Epithelial cell of esophagus (primary cell): ENCODE measurements around the gene SLC19A2.
"Not testable (repeated sequence)": the region's sequence is repeated elsewhere in the genome, so short reads cannot be mapped to it uniquely, and the experiment has no call there.

Experiments used
- DNase-seq: peaks from one replicate; pipeline ENCODE4 v3.0.0; 2010; ENCODE audit warnings: low read depth
- H3K4me3 ChIP-seq: 2 replicates; pipeline ENCODE4 v1.5.1; 2011; ENCODE audit warnings: mild to moderate bottlenecking, low read length, control low read depth
- TF ChIP-seq, protein P1 (sequence below): IDR thresholded peaks from 2 replicates; pipeline ENCODE4 v1.5.1; 2011; ENCODE audit warnings: low read depth, mild to moderate bottlenecking, low read length, control low read depth, inconsistent platforms; ENCODE audit not compliant: insufficient read depth; ENCODE audit errors: missing control alignments

The SLC19A2 gene

DNA sequence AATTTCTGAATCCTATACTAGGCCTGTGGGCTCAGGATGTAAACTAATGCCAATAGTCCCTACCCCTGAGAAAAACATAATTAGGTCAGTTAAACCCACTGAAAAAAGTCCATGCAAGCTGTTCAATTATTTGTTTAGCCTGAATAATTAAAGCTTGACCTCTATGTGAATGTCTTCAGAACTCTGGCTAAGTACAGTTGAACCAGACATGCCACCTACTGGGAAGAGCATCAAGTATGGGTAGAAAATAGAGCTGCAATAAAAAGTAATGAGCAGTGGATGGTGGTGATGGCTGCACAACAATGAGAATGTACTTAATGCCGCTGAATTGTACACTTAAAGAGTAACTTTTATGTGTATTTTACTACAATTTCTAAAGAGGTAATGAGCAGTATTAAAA is 23.6 kb upstream of the SLC19A2 start:
- no peak overlapping the region for H3K4me3 ChIP-seq
- DNase-seq, result no peak
- TF ChIP-seq, protein P1, sequence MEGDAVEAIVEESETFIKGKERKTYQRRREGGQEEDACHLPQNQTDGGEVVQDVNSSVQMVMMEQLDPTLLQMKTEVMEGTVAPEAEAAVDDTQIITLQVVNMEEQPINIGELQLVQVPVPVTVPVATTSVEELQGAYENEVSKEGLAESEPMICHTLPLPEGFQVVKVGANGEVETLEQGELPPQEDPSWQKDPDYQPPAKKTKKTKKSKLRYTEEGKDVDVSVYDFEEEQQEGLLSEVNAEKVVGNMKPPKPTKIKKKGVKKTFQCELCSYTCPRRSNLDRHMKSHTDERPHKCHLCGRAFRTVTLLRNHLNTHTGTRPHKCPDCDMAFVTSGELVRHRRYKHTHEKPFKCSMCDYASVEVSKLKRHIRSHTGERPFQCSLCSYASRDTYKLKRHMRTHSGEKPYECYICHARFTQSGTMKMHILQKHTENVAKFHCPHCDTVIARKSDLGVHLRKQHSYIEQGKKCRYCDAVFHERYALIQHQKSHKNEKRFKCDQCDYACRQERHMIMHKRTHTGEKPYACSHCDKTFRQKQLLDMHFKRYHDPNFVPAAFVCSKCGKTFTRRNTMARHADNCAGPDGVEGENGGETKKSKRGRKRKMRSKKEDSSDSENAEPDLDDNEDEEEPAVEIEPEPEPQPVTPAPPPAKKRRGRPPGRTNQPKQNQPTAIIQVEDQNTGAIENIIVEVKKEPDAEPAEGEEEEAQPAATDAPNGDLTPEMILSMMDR, result no peak

DNA sequence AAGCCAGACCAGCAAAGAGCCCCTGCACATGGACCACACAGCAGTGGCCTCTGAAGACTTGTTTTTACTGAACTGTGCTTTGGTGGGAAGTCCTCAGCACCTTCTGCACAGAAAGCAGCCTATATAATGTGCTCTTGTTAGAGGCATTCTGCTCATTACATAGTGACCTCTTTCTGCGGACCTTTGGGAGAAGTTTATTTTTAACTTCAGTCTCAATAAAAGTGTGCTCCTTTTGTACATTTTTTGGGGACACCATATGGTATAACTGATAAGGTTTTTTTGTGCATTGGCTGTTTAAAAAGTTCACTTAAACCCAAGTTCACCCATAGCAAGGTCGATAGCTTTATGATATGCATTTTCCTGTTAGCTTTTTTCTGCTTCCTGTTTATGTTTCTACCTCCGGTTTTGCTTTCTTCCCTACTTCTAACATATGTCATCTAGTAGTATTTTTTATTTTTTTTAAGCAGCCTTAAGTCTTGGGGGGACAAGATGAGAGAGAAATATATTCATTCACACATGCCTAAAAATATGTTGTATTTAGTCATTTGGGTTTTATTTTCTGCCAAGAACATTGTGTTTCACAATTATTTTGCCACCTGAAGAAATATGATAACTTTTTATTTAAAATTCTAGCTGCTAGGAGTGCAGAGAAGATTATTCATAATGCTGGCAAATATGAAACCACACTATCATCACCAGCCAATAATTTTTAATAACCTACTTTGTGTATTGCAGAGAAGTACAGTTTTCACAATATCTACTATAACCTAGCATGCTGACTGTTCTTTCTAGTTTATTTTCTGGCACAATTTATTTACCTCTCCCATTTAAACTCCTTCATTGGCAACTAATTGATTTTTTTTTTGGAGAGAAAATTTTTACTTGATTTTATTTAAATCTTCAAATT is 22.9 kb upstream of the SLC19A2 start:
- H3K4me3 ChIP-seq, result no peak overlapping the region
- TF ChIP-seq, protein P1, result no peak

DNA sequence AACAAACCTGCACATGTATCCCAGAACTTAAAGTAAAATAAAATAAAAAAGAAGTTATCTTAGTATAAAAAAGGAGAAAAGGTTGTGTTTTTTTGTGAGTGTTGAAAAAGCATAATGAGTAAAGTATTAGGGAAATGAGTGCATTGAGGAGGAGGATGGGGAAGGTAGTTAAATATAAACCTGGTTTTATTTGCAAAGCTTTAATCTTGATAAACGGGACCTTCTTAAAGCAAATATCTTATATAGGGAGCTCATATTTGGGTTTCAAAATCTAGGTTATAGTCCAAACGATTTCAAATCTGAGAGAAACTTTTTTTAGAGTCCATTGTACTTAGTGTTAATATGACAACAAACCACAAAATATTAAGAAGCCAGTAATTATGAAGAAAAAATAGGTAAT is 21.7 kb upstream of the SLC19A2 start:
- no peak for DNase-seq
- TF ChIP-seq, protein P1, result no peak
- no peak overlapping the region for H3K4me3 ChIP-seq

More for the DNA sequence above, 22.9 kb upstream of the SLC19A2 start:
- no peak for DNase-seq

DNA sequence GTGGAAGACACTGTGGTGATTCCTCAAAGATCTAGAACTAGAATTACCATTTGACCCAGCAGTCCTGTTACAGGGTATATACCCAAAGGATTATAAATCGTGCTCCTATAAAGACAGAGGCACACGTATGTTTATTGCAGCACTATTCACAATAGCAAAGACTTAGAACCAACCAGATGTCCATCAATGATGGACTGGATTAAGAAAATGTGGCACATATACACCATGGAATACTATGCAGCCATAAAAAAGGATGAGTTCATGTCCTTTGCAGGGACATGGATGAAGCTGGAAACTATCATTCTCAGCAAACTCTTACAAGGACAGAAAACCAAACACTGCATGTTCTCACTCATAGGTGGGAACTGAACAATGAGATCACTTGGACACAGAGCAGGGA is 17.9 kb upstream of the SLC19A2 start:
- not testable (repeated sequence) for DNase-seq, H3K4me3 ChIP-seq

DNA sequence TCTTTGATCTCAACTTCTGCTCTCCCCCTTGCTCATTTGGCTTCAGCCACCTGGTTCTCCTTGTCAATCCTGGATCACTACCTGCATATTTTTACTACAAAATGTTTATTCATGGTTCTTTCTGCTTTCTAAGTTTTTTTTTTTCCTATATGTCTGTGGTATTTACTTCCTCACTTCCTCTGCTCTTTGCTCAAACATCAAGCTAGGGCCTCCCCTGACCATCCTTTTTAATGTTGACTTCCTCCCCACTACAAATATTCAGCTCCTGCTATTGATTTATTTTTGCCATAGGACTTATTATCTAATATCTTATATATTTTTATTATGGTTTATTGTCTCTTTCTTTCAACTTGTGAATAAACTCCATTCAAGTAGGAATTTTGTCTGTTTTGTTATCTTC is 14.1 kb upstream of the SLC19A2 start:
- DNase-seq, result no peak
- no peak overlapping the region for H3K4me3 ChIP-seq
- TF ChIP-seq, protein P1, result no peak

DNA sequence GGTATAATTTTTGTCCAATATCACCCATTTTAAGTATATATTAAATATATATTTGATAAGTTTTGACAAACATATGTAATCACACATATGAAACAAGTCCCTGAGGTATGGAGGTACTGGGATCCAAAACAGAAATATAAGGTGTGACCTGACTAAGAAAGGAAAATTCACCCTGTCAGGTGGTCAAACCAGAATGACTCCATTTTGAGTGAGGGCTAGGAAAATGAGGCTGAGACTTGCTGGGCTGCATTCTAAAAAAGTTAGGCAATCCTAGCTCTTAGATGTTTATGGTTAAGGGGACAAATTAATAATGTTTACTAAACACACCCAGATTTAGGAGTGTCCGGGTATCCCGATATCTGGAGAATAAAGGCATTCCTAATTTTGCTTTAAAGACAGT is 11.6 kb upstream of the SLC19A2 start:
- TF ChIP-seq, protein P1, result no peak
- peak; percentile 80 for DNase-seq
- no peak overlapping the region for H3K4me3 ChIP-seq

DNA sequence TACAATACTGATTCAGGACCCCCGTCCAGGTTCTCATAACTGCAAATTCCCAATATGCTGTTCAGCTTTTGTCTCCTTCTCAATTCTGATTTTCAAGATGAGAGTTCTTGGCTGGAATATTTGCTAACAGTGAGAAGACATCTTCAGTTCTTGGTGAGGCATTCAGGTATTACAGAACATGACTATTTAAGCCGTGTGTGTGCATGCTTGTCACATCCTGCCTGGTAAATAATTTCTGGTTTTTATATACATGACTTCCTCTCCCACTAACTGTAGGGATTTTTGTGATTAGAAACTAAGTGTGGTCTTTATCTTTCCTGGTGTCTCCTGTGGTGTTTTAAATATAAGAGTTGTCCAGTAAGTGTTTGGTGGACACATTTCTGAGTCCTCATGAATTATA is 10.2 kb upstream of the SLC19A2 start:
- TF ChIP-seq, protein P1, result no peak
- DNase-seq, result peak; percentile 72

More for the DNA sequence above, 10.2 kb upstream of the SLC19A2 start:
- H3K4me3 ChIP-seq, result no peak overlapping the region
